Dermis blood vessel endothelial cell (primary cell): ENCODE data around the gene STIMATE. TPM values are rescaled to one million over a fixed set of nuclear protein-coding genes. Genes with fewer than 3 reads are reported as not detected.

ENCODE experiments used
- DNase-seq: peaks from one replicate; pipeline ENCODE4 v3.0.0; 2010
- total RNA-seq: library from RNA; depleted of rRNA; stranded (reverse); fragments of >200 nt; gene quantifications from 2 replicates; pipeline ENCODE4 v1.2.3, GENCODE V29; 2014

STIMATE gene
- total RNA-seq, 1 donor from 2014 or later, result 17.0 TPM

- DNase-seq, result peak; percentile 5
These were observed 4.6 kb downstream of the STIMATE start for GRCh38 chr3:52892625-52893311.

GRCh38 chr3:52892290-52892624 lies 5.1 kb downstream of the STIMATE start:
- no peak for DNase-seq

GRCh38 chr3:52891615-52892081 lies 5.7 kb downstream of the STIMATE start:
- no peak for DNase-seq

- DNase-seq, result no peak
These were observed 6.2 kb downstream of the STIMATE start for GRCh38 chr3:52891164-52891563.

- peak; percentile 15 for DNase-seq
These were observed 6.6 kb downstream of the STIMATE start for GRCh38 chr3:52890735-52891134.

- no peak for DNase-seq
These were observed 7.4 kb downstream of the STIMATE start for GRCh38 chr3:52889901-52890300.

GRCh38 chr3:52887166-52887565 lies 10.2 kb downstream of the STIMATE start:
- no peak for DNase-seq

- DNase-seq, result no peak
These were observed 11.2 kb downstream of the STIMATE start for GRCh38 chr3:52886049-52886730.

- no peak for DNase-seq
These were observed 15.0 kb downstream of the STIMATE start for GRCh38 chr3:52882377-52882776.

GRCh38 chr3:52881871-52882270 lies 15.5 kb downstream of the STIMATE start:
- DNase-seq, result no peak

- DNase-seq, result no peak
These were observed 16.9 kb downstream of the STIMATE start for GRCh38 chr3:52880474-52880873.

GRCh38 chr3:52880047-52880446 lies 17.3 kb downstream of the STIMATE start:
- DNase-seq, result no peak

- DNase-seq, result no peak
These were observed 17.8 kb downstream of the STIMATE start for GRCh38 chr3:52879581-52879980.

- no peak for DNase-seq
These were observed 18.3 kb downstream of the STIMATE start for GRCh38 chr3:52879090-52879489.

- no peak for DNase-seq
These were observed 20.3 kb downstream of the STIMATE start for GRCh38 chr3:52877085-52877484.

GRCh38 chr3:52874864-52875587 lies 22.3 kb downstream of the STIMATE start:
- no peak for DNase-seq

- DNase-seq, result no peak
These were observed 23.1 kb downstream of the STIMATE start for GRCh38 chr3:52874160-52874701.

- peak; percentile 63 for DNase-seq
These were observed 23.8 kb downstream of the STIMATE start for GRCh38 chr3:52873433-52874159.

- no peak for DNase-seq
These were observed 25.1 kb downstream of the STIMATE start for GRCh38 chr3:52872245-52872644.

GRCh38 chr3:52871761-52872160 lies 25.6 kb downstream of the STIMATE start:
- no peak for DNase-seq

GRCh38 chr3:52870471-52870870 lies 26.9 kb downstream of the STIMATE start:
- no peak for DNase-seq

- no peak for DNase-seq
These were observed 30.9 kb downstream of the STIMATE start for GRCh38 chr3:52866427-52866826.

GRCh38 chr3:52865994-52866393 lies 31.4 kb downstream of the STIMATE start:
- no peak for DNase-seq
